Measurements from ENCODE around the gene RANBP17. TPM values are rescaled to one million over a fixed set of nuclear protein-coding genes. Genes with fewer than 3 reads are reported as not detected.

The RANBP17 gene
- total RNA-seq, 1 donor from 2014 or later = 15.7 TPM

DNA sequence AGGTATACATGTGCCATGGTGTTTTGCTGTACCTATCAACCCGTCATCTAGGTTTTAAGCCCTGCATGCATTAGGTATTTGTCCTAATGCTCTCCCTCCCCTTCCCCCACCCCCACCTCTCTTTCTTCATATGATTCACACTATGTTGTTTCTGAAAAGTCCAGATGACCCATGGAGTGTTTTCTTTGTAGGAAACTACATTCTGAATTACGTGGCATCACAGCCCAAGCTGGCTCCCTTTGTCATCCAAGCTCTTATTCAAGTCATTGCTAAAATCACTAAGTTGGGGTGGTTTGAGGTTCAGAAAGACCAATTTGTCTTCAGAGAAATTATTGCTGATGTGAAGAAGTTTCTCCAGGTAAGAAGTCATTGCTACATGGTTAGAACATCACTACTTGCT, 30.4 kb downstream of the RANBP17 start:
- H3K36me3 Mint-ChIP-seq (ENCODE audit: unreplicated experiment) = peaks cover 4% of the 10 kb centered on the region
- peaks cover 9% of the 10 kb centered on the region for H3K4me1 Mint-ChIP-seq (ENCODE audit: unreplicated experiment)
- TF ChIP-seq, protein P1, sequence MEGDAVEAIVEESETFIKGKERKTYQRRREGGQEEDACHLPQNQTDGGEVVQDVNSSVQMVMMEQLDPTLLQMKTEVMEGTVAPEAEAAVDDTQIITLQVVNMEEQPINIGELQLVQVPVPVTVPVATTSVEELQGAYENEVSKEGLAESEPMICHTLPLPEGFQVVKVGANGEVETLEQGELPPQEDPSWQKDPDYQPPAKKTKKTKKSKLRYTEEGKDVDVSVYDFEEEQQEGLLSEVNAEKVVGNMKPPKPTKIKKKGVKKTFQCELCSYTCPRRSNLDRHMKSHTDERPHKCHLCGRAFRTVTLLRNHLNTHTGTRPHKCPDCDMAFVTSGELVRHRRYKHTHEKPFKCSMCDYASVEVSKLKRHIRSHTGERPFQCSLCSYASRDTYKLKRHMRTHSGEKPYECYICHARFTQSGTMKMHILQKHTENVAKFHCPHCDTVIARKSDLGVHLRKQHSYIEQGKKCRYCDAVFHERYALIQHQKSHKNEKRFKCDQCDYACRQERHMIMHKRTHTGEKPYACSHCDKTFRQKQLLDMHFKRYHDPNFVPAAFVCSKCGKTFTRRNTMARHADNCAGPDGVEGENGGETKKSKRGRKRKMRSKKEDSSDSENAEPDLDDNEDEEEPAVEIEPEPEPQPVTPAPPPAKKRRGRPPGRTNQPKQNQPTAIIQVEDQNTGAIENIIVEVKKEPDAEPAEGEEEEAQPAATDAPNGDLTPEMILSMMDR (IDR thresholded peaks at IDR 0.05) = no peak
- no peak overlapping the region for H3K4me3 Mint-ChIP-seq (ENCODE audit: unreplicated experiment)
- H3K27ac Mint-ChIP-seq (ENCODE audit: unreplicated experiment) = no peak overlapping the region
- H3K27me3 Mint-ChIP-seq (ENCODE audit: unreplicated experiment) = no peaks in the 10 kb centered on the region
- no peak for DNase-seq (ENCODE audit: extremely low spot score, unreplicated experiment)
- H3K9me3 Mint-ChIP-seq (ENCODE audit: unreplicated experiment) = no peaks in the 10 kb centered on the region

DNA sequence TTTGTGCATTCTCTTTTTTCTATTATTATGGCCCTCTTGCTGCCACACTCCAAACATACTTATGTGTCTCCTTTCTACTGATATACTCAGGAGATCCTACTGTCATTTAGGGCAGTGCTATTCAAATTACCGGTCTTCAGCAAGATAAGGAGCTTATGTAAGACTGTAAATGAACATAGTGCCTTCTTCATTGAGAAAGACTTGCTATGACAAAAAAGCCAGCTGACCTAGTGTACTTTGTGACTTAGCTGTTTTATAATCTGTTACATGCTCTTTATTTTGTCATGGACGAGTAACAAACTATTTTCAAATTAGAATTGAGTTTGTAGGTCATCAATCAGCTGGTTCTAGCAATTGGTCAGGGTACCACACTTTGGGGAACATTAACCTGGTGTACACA, 32.8 kb downstream of the RANBP17 start:
- H3K27ac Mint-ChIP-seq (ENCODE audit: unreplicated experiment) = no peak overlapping the region
- peaks cover 9% of the 10 kb centered on the region for H3K4me1 Mint-ChIP-seq (ENCODE audit: unreplicated experiment)
- DNase-seq (ENCODE audit: extremely low spot score, unreplicated experiment) = no peak
- H3K36me3 Mint-ChIP-seq (ENCODE audit: unreplicated experiment) = peaks cover 13% of the 10 kb centered on the region
- TF ChIP-seq, protein P1 (IDR thresholded peaks at IDR 0.05) = no peak
- H3K27me3 Mint-ChIP-seq (ENCODE audit: unreplicated experiment) = no peaks in the 10 kb centered on the region
- H3K4me3 Mint-ChIP-seq (ENCODE audit: unreplicated experiment) = no peak overlapping the region
- peaks cover 6% of the 10 kb centered on the region for H3K9me3 Mint-ChIP-seq (ENCODE audit: unreplicated experiment)

DNA sequence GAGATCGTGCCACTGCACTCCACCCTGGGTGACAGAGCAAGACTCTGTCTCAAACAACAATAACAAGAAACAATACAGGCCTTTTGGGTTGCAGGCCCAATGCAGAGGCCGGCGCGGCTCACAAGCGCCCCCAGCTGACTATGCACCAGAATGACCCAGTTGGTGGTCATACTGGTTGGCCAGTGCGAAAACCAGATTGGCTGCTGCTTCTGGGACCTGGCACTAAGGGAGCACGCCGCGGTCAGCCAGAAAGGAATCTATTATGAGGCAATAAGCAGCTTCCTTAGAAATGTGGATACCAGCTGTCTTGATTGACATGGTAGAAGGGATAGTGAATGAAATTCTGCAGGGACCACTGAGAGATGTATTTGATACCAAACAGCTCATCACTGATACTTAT, 35.0 kb downstream of the RANBP17 start:
- H3K27me3 Mint-ChIP-seq (ENCODE audit: unreplicated experiment) = no peaks in the 10 kb centered on the region
- no peak overlapping the region for H3K4me3 Mint-ChIP-seq (ENCODE audit: unreplicated experiment)
- H3K36me3 Mint-ChIP-seq (ENCODE audit: unreplicated experiment) = peaks cover 31% of the 10 kb centered on the region
- peaks cover 24% of the 10 kb centered on the region for H3K9me3 Mint-ChIP-seq (ENCODE audit: unreplicated experiment)
- H3K4me1 Mint-ChIP-seq (ENCODE audit: unreplicated experiment) = peaks cover 5% of the 10 kb centered on the region
- DNase-seq (ENCODE audit: extremely low spot score, unreplicated experiment) = no peak
- TF ChIP-seq, protein P1 (IDR thresholded peaks at IDR 0.05) = peak; percentile 33
- H3K27ac Mint-ChIP-seq (ENCODE audit: unreplicated experiment) = no peak overlapping the region

DNA sequence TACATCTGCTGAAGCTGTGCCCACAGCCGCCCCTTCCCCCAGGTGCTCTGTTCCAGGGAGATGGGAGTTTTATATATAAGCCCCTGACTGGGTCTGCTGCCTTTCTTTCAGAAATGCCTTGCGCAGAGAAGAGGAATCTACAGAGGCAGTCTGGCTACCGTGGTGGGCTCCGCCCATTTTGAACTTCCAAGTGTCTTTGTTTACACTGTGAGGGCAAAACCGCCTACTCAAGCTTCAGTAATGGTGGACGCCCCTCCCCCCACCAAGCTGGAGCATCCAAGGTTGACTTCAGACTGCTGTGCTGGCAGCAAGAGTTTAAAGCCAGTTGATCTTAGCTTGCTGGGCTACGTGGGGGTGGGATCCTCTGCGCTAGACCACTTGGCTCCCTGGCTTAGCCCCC, 41.3 kb downstream of the RANBP17 start:
- Mint-ChIP-seq H3K36me3 (ENCODE audit: unreplicated experiment) (peaks cover 33% of the 10 kb centered on the region), H3K27me3 (ENCODE audit: unreplicated experiment) (no peaks in the 10 kb centered on the region), H3K4me1 (ENCODE audit: unreplicated experiment) (no peaks in the 10 kb centered on the region), H3K27ac (ENCODE audit: unreplicated experiment) (no peak overlapping the region), H3K4me3 (ENCODE audit: unreplicated experiment) (no peak overlapping the region), H3K9me3 (ENCODE audit: unreplicated experiment) (peaks cover 28% of the 10 kb centered on the region)
- no peak for DNase-seq (ENCODE audit: extremely low spot score, unreplicated experiment)
- TF ChIP-seq, protein P1 (IDR thresholded peaks at IDR 0.05) = no peak

DNA sequence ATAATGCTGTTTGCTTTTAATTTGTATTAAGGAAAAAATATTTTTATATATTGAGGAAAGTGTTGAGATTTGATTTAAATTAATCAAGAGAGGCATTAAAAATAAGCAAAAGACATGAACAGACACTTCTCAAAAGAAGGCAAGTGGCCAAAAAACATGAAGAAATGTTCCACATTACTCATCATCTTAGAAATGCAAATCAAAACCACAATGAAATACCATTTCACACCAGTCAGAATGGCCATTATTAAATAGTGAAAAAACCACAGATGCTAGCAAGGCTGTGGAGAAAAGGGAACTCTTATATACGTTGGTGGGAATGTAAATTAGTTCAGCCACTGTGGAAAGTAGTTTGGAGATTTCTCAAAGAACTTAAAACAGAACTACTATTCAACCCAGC, 45.9 kb downstream of the RANBP17 start:
- TF ChIP-seq, protein P1 (IDR thresholded peaks at IDR 0.05) = no peak
- H3K4me3 Mint-ChIP-seq (ENCODE audit: unreplicated experiment) = no peak overlapping the region

More for the DNA sequence above, 45.9 kb downstream of the RANBP17 start:
- Mint-ChIP-seq H3K9me3 (ENCODE audit: unreplicated experiment) (peaks cover 7% of the 10 kb centered on the region), H3K36me3 (ENCODE audit: unreplicated experiment) (peaks cover 18% of the 10 kb centered on the region), H3K27ac (ENCODE audit: unreplicated experiment) (no peak overlapping the region), H3K4me1 (ENCODE audit: unreplicated experiment) (no peaks in the 10 kb centered on the region), H3K27me3 (ENCODE audit: unreplicated experiment) (no peaks in the 10 kb centered on the region)
- no peak for DNase-seq (ENCODE audit: extremely low spot score, unreplicated experiment)

All from osteocyte (in vitro differentiated cells).